ENCODE data around the gene CCDC154.
"Not testable (repeated sequence)": the region's sequence is repeated elsewhere in the genome, so short reads cannot be mapped to it uniquely, and the experiment has no call there.

CCDC154 gene

GRCh38 chr16:1474082-1474795 lies 29.9 kb upstream of the CCDC154 start:
- no peak for FAIRE-seq

- FAIRE-seq, result no peak
These were observed 28.6 kb upstream of the CCDC154 start for GRCh38 chr16:1472974-1473373.

GRCh38 chr16:1471569-1472194 lies 27.3 kb upstream of the CCDC154 start:
- FAIRE-seq, result no peak

- no peak for FAIRE-seq
These were observed 26.3 kb upstream of the CCDC154 start for GRCh38 chr16:1470481-1471251.

- FAIRE-seq, result no peak
These were observed 25.4 kb upstream of the CCDC154 start for GRCh38 chr16:1469693-1470201.

GRCh38 chr16:1469141-1469540 lies 24.8 kb upstream of the CCDC154 start:
- not testable (repeated sequence) for FAIRE-seq

GRCh38 chr16:1468426-1468810 lies 24.1 kb upstream of the CCDC154 start:
- FAIRE-seq, result no peak

GRCh38 chr16:1466968-1467521 lies 22.7 kb upstream of the CCDC154 start:
- no peak for FAIRE-seq

GRCh38 chr16:1466054-1466453 lies 21.7 kb upstream of the CCDC154 start:
- no peak for FAIRE-seq

- no peak for FAIRE-seq
These were observed 21.2 kb upstream of the CCDC154 start for GRCh38 chr16:1465567-1465915.

GRCh38 chr16:1464894-1465566 lies 20.7 kb upstream of the CCDC154 start:
- no peak for FAIRE-seq

- FAIRE-seq, result no peak
These were observed 20.0 kb upstream of the CCDC154 start for GRCh38 chr16:1464196-1464893.

- FAIRE-seq, result no peak
These were observed 16.8 kb upstream of the CCDC154 start for GRCh38 chr16:1461146-1461545.

GRCh38 chr16:1460602-1461138 lies 16.3 kb upstream of the CCDC154 start:
- no peak for FAIRE-seq

GRCh38 chr16:1459967-1460366 lies 15.6 kb upstream of the CCDC154 start:
- no peak for FAIRE-seq

GRCh38 chr16:1458977-1459341 lies 14.6 kb upstream of the CCDC154 start:
- FAIRE-seq, result no peak

- FAIRE-seq, result no peak
These were observed 14.1 kb upstream of the CCDC154 start for GRCh38 chr16:1458336-1458976.

- FAIRE-seq, result no peak
These were observed 13.3 kb upstream of the CCDC154 start for GRCh38 chr16:1457489-1458245.

GRCh38 chr16:1456951-1457350 lies 12.6 kb upstream of the CCDC154 start:
- FAIRE-seq, result no peak
